WERI-Rb-1 (cell line): ENCODE data around the gene POU1F1.

ENCODE experiments used
- DNase-seq: peaks from one replicate; pipeline ENCODE4 v3.0.0-alpha.2; 2020
- H3K27ac ChIP-seq: fragments of 250-450 bp; sonication (Bioruptor Pico); 2 replicates; pipeline ENCODE4 v1.5.1; 2020; ENCODE audit warnings: mild to moderate bottlenecking, moderate library complexity
- H3K27me3 ChIP-seq: fragments of 250-450 bp; sonication (Bioruptor Pico); 2 replicates; pipeline ENCODE4 v1.5.1; 2021; ENCODE audit warnings: mild to moderate bottlenecking, low read depth, moderate library complexity; ENCODE audit not compliant: insufficient read depth, severe bottlenecking
- H3K36me3 ChIP-seq: fragments of 250-450 bp; sonication (Bioruptor Pico); 2 replicates; pipeline ENCODE4 v1.5.1; 2020; ENCODE audit warnings: mild to moderate bottlenecking, moderate library complexity
- H3K4me3 ChIP-seq: 2 replicates; pipeline ENCODE4 v1.5.1; 2011; ENCODE audit warnings: low read depth, mild to moderate bottlenecking, control low read depth, low read length
- H3K9me3 ChIP-seq: fragments of 250-450 bp; sonication (Bioruptor Pico); 2 replicates; pipeline ENCODE4 v1.5.1; 2021; ENCODE audit warnings: mild to moderate bottlenecking, moderate library complexity; ENCODE audit not compliant: severe bottlenecking
- TF ChIP-seq, protein P1 (sequence below): IDR thresholded peaks from 2 replicates; pipeline ENCODE4 v1.5.1; 2011; ENCODE audit warnings: low read depth, mild to moderate bottlenecking, control low read depth, inconsistent platforms, low read length

Gene POU1F1

GRCh38 chr3:87269723-87270122, 6.7 kb downstream of the POU1F1 start:
- no peak overlapping the region for H3K4me3 ChIP-seq
- no peaks in the 10 kb centered on the region for H3K27me3 ChIP-seq
- no peak overlapping the region for H3K27ac ChIP-seq
- TF ChIP-seq, protein P1, sequence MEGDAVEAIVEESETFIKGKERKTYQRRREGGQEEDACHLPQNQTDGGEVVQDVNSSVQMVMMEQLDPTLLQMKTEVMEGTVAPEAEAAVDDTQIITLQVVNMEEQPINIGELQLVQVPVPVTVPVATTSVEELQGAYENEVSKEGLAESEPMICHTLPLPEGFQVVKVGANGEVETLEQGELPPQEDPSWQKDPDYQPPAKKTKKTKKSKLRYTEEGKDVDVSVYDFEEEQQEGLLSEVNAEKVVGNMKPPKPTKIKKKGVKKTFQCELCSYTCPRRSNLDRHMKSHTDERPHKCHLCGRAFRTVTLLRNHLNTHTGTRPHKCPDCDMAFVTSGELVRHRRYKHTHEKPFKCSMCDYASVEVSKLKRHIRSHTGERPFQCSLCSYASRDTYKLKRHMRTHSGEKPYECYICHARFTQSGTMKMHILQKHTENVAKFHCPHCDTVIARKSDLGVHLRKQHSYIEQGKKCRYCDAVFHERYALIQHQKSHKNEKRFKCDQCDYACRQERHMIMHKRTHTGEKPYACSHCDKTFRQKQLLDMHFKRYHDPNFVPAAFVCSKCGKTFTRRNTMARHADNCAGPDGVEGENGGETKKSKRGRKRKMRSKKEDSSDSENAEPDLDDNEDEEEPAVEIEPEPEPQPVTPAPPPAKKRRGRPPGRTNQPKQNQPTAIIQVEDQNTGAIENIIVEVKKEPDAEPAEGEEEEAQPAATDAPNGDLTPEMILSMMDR = no peak
- H3K9me3 ChIP-seq = no peaks in the 10 kb centered on the region
- H3K36me3 ChIP-seq = no peaks in the 10 kb centered on the region
- no peak for DNase-seq

GRCh38 chr3:87268646-87269211, 7.7 kb downstream of the POU1F1 start:
- Histone ChIP-seq H3K36me3 (no peaks in the 10 kb centered on the region), H3K4me3 (no peak overlapping the region), H3K27me3 (no peaks in the 10 kb centered on the region), H3K9me3 (no peaks in the 10 kb centered on the region), H3K27ac (no peak overlapping the region)
- TF ChIP-seq, protein P1 = no peak
- no peak for DNase-seq

GRCh38 chr3:87267953-87268645, 8.3 kb downstream of the POU1F1 start:
- H3K4me3 ChIP-seq = no peak overlapping the region
- H3K9me3 ChIP-seq = no peaks in the 10 kb centered on the region
- H3K27me3 ChIP-seq = no peaks in the 10 kb centered on the region
- no peak for DNase-seq
- no peaks in the 10 kb centered on the region for H3K36me3 ChIP-seq
- no peak overlapping the region for H3K27ac ChIP-seq
- TF ChIP-seq, protein P1 = no peak

DNA sequence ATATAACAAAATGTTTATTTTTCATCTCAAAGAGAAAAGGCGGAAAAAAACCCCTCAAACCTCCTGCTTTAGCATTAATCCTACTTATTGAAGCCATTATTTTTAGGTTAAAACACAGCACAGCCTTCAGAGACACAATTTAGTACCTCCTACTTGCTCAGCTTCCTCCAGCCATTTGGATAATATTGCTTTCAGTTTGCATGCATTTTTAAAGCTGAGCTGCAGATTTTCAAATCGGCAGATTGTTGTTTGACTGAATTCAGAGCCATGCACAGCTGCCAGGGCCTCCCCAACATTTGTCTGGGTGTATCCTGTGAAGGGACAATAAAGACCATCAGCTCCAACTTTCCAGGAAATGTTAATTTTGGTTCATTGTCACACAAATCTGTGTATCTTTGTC, 14.5 kb downstream of the POU1F1 start:
- Histone ChIP-seq H3K4me3 (no peak overlapping the region), H3K27ac (no peak overlapping the region), H3K9me3 (no peaks in the 10 kb centered on the region), H3K36me3 (no peaks in the 10 kb centered on the region), H3K27me3 (no peaks in the 10 kb centered on the region)
- no peak for DNase-seq
- TF ChIP-seq, protein P1 = no peak

DNA sequence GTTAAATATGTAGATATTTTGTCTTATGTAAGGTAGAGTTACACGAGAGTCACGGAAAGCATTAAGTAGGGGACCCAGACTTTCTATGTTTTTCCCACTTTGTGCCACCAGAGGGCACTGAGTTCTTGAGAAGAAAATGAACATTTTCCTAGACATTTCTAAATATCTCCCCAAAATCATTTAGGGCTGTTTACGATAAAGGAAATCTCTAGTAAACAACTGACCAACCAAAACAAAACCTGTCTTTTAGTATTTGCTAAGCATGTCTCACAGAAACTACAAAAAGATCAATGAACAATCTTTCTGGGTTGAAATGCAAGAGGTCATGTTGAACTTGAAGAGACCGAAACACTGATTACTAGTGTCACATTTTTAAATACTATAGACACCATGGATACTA, 16.1 kb downstream of the POU1F1 start:
- DNase-seq = peak; percentile 42
- TF ChIP-seq, protein P1 = peak; percentile 51
- H3K27ac ChIP-seq = no peak overlapping the region
- no peaks in the 10 kb centered on the region for H3K9me3 ChIP-seq
- no peaks in the 10 kb centered on the region for H3K36me3 ChIP-seq
- H3K4me3 ChIP-seq = no peak overlapping the region
- H3K27me3 ChIP-seq = no peaks in the 10 kb centered on the region

DNA sequence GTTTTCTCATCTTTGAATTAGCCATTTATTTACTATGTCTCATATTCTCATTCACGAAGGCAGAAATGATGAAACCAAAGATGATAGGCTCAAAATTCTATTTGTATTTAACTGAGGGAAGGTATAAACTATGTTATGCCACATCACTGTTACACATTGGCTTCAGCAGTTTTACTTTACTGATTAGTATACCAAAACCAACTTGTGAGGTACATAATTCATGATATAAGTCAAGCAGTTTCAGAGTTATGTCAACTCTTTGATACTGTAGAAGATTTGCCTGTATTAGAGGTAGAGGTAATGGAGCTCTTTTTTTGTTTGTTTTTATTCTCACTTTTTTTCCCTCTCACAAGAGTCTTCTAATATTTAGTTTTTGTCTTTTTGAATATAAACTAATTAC, 26.4 kb downstream of the POU1F1 start:
- no peak for DNase-seq
- H3K27ac ChIP-seq = no peak overlapping the region
- H3K4me3 ChIP-seq = no peak overlapping the region
- H3K27me3 ChIP-seq = no peaks in the 10 kb centered on the region
- TF ChIP-seq, protein P1 = no peak
- peaks cover 11% of the 10 kb centered on the region for H3K36me3 ChIP-seq
- no peaks in the 10 kb centered on the region for H3K9me3 ChIP-seq
